PC-3 (cell line): ENCODE results near the gene AGPS. TPM values are rescaled to one million over a fixed set of nuclear protein-coding genes. Genes with fewer than 3 reads are reported as not detected.

ENCODE experiments used
- ATAC-seq: fragments of 200-7000 bp; cut with Tn5 transposase; 2 replicates; pipeline ENCODE4 v1.9.1; 2020; ENCODE audit warnings: mild to moderate bottlenecking, moderate library complexity
- BruUV-seq: library from RNA; stranded (reverse); fragments of 400-500 nt; replicated peaks from 2 replicates; lab custom pipeline; 2021; lab: Mats Ljungman, UMichigan
- CTCF ChIA-PET: fragments of 300-600 bp; sonication (Branson Sonifier 250); formaldehyde crosslinking; loops from one replicate; lab custom pipeline; 2022; ENCODE audit warnings: antibody characterized with exemption; lab: Charles Lee
- POLR2A ChIA-PET: fragments of 300-600 bp; sonication (Branson Sonifier 250); formaldehyde crosslinking; loops from one replicate; lab custom pipeline; 2022; ENCODE audit warnings: antibody characterized with exemption; ENCODE audit not compliant: unreplicated experiment; lab: Charles Lee
- DNase-seq: peaks from one replicate; pipeline ENCODE4 v3.0.0-alpha.2; 2015
- H2AFZ ChIP-seq: fragments of 300-600 bp; sonication (generic); 2 replicates; pipeline ENCODE4 v1.6.0; 2016; ENCODE audit warnings: antibody characterized with exemption, low read length
- H3F3A ChIP-seq: fragments of 300-600 bp; sonication (generic); one replicate; pipeline ENCODE4 v1.6.0; 2017; ENCODE audit warnings: antibody characterized with exemption, low read length, control low read depth, mild to moderate bottlenecking; ENCODE audit not compliant: unreplicated experiment
- H3K27ac ChIP-seq: fragments of 300-600 bp; sonication (generic); 2 replicates; pipeline ENCODE4 v1.5.1; 2016; ENCODE audit warnings: mild to moderate bottlenecking, low read length
- H3K27me3 ChIP-seq: fragments of 300-600 bp; sonication (generic); 2 replicates; pipeline ENCODE4 v1.6.1; 2016; ENCODE audit warnings: low read length, mixed read lengths
- H3K36me3 ChIP-seq: fragments of 300-600 bp; sonication (generic); 2 replicates; pipeline ENCODE4 v1.6.1; 2016; ENCODE audit warnings: low read depth, mixed run types, low read length, mixed read lengths
- H3K4me1 ChIP-seq: fragments of 300-600 bp; sonication (generic); 2 replicates; pipeline ENCODE4 v1.5.1; 2016; ENCODE audit warnings: low read length; ENCODE audit not compliant: insufficient read depth
- H3K4me2 ChIP-seq: fragments of 300-600 bp; sonication (generic); 2 replicates; pipeline ENCODE4 v1.6.0; 2016; ENCODE audit warnings: low read length
- H3K4me3 ChIP-seq: fragments of 300-600 bp; sonication (generic); 2 replicates; pipeline ENCODE4 v1.5.1; 2016; ENCODE audit warnings: mild to moderate bottlenecking, low read length, mixed read lengths
- H3K79me2 ChIP-seq: fragments of 300-600 bp; sonication (generic); 2 replicates; pipeline ENCODE4 v1.6.1; 2017; ENCODE audit warnings: low read length, mixed read lengths
- H3K9ac ChIP-seq: fragments of 300-600 bp; sonication (generic); 2 replicates; pipeline ENCODE4 v1.6.0; 2016; ENCODE audit warnings: mild to moderate bottlenecking, low read length
- H3K9me2 ChIP-seq: fragments of 300-600 bp; sonication (generic); replicated peaks from 2 replicates; pipeline ENCODE4 v1.6.1; 2016; ENCODE audit warnings: mixed run types, low read length, mixed read lengths
- H3K9me3 ChIP-seq: fragments of 300-600 bp; sonication (generic); 2 replicates; pipeline ENCODE4 v1.6.1; 2016; ENCODE audit warnings: low read length, mixed read lengths
- H4K20me1 ChIP-seq: fragments of 300-600 bp; sonication (generic); 2 replicates; pipeline ENCODE4 v1.6.1; 2016; ENCODE audit warnings: low read length, mixed read lengths
- EZH2 ChIP-seq: fragments of 300-600 bp; sonication (generic); IDR thresholded peaks from one replicate; pipeline ENCODE4 v1.6.1; 2017; ENCODE audit warnings: antibody characterized with exemption, mild to moderate bottlenecking, low read length; ENCODE audit not compliant: unreplicated experiment
- EZH2phosphoT487 ChIP-seq: fragments of 300-600 bp; sonication (generic); IDR thresholded peaks from 2 replicates; pipeline ENCODE4 v1.6.1; 2018; ENCODE audit warnings: mild to moderate bottlenecking, antibody characterized with exemption, low read length, borderline replicate concordance
- intact Hi-C: fragments of 100-400 bp; cut with micrococcal nuclease; formaldehyde crosslinking; loops from 2 replicates; pipeline ENCODE4 v1.9.0; 2023
- total RNA-seq: library from RNA; depleted of rRNA; stranded (reverse); fragments of >200 nt; gene quantifications from 2 replicates; pipeline ENCODE4 v1.2.3, GENCODE V29; 2014
- TF ChIP-seq, protein P1 (sequence below): fragments of 300-600 bp; sonication (generic); conservative IDR thresholded peaks from 2 replicates; pipeline ENCODE4 v1.5.1; 2017; ENCODE audit warnings: antibody characterized with exemption, low read depth, mild to moderate bottlenecking, low read length

The AGPS gene
- total RNA-seq, 1 experiment from 2014 or later: 147 TPM

DNA sequence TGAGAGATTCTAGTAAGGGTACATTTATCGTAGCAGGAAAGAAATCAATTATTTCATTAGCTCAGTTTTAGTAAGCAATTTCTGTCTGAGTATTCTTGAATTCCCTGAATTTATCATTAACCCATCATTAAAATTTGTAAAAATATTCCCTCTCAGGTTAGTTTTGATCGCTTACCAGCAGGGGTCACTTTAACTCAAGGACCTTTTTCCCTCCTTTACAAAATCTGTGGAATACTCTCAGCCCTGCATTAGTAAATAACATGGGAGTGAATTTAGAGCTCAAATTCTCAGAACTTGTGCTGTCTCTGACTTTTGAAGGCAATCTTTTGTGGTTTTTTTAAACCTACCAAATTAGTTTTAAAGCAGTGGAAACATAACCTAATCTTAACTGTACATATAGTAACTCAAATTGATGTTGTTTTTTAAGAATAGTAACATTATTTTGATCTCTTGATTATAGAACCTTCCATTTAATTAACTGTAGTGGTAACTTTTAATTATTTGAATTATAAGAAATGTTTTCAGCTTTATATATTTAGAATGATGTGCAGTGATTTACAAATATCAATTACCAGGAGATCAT lies 97.2 kb downstream of the AGPS start:
- no TSS peak for BruUV-seq
- CTCF ChIA-PET: interaction anchor here (0.6 to 2.2 kb wide), 3 partner anchors 115 to 518 kb away, joined by 3 to 25 read pairs (median 4); no protein-coding TSS in a partner anchor

DNA sequence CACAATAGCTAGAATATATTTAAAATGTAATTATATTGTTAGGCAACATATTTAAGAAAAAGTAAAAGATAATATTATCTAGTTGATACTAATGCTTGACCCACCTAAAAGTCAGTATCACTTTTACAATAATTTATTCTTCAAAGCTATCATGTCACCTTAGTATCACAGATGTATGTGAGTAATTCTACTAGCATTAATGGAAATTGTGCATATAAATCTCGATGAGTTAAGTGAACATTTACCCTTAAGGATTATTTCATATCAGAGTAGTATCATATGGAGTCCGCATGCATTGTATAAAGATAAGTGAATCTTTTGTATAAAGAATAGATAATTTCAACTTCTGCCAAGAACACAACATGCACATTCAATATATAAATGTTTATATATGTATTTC lies 103.4 kb downstream of the AGPS start:
- TF ChIP-seq, protein P1, sequence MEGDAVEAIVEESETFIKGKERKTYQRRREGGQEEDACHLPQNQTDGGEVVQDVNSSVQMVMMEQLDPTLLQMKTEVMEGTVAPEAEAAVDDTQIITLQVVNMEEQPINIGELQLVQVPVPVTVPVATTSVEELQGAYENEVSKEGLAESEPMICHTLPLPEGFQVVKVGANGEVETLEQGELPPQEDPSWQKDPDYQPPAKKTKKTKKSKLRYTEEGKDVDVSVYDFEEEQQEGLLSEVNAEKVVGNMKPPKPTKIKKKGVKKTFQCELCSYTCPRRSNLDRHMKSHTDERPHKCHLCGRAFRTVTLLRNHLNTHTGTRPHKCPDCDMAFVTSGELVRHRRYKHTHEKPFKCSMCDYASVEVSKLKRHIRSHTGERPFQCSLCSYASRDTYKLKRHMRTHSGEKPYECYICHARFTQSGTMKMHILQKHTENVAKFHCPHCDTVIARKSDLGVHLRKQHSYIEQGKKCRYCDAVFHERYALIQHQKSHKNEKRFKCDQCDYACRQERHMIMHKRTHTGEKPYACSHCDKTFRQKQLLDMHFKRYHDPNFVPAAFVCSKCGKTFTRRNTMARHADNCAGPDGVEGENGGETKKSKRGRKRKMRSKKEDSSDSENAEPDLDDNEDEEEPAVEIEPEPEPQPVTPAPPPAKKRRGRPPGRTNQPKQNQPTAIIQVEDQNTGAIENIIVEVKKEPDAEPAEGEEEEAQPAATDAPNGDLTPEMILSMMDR: no peak
- no peak for TF ChIP-seq EZH2phosphoT487
- no peak for TF ChIP-seq EZH2
- H3K79me2 ChIP-seq: no peaks in the 10 kb centered on the region
- CTCF ChIA-PET: no interaction called here
- no peaks in the 10 kb centered on the region for H3K4me1 ChIP-seq
- H3K4me2 ChIP-seq: no peak overlapping the region
- ATAC-seq (no peak), DNase-seq (no peak)
- POLR2A ChIA-PET: no interaction called here
- H4K20me1 ChIP-seq: no peaks in the 10 kb centered on the region
- no peak overlapping the region for H3K4me3 ChIP-seq
- BruUV-seq: no TSS peak
- no peak overlapping the region for H2AFZ ChIP-seq
- intact Hi-C loops: no loop called here
- no peaks in the 10 kb centered on the region for H3K9me3 ChIP-seq
- H3K36me3 ChIP-seq: no peaks in the 10 kb centered on the region; the same call in 1 of the 2 replicates
- no peaks in the 10 kb centered on the region for H3K27me3 ChIP-seq
- H3F3A ChIP-seq: no peaks in the 10 kb centered on the region
- no peak overlapping the region for H3K9ac ChIP-seq
- H3K9me2 ChIP-seq: no peaks in the 10 kb centered on the region
- no peak overlapping the region for H3K27ac ChIP-seq

More for the DNA sequence above, 97.2 kb downstream of the AGPS start:
- DNase-seq (peak; percentile 56), ATAC-seq (peak; percentile 49)
- no peaks in the 10 kb centered on the region for H3K27me3 ChIP-seq
- H3K9me3 ChIP-seq: no peaks in the 10 kb centered on the region
- H3K27ac ChIP-seq: no peak overlapping the region
- no peaks in the 10 kb centered on the region for H3K79me2 ChIP-seq
- no peaks in the 10 kb centered on the region for H4K20me1 ChIP-seq
- intact Hi-C loops: loop anchor here (1.0 kb wide), 3 partner anchors 114 to 268 kb away; no protein-coding TSS in a partner anchor
- H2AFZ ChIP-seq: no peak overlapping the region
- H3K36me3 ChIP-seq: no peaks in the 10 kb centered on the region; the same call in 1 of the 2 replicates
- POLR2A ChIA-PET: no interaction called here
- TF ChIP-seq EZH2phosphoT487 (no peak), EZH2 (no peak)
- TF ChIP-seq, protein P1: peak; percentile 85
- H3K4me3 ChIP-seq: no peak overlapping the region
- H3K4me2 ChIP-seq: no peak overlapping the region
- H3K4me1 ChIP-seq: no peaks in the 10 kb centered on the region
- no peaks in the 10 kb centered on the region for H3F3A ChIP-seq
- no peaks in the 10 kb centered on the region for H3K9me2 ChIP-seq
- no peak overlapping the region for H3K9ac ChIP-seq

DNA sequence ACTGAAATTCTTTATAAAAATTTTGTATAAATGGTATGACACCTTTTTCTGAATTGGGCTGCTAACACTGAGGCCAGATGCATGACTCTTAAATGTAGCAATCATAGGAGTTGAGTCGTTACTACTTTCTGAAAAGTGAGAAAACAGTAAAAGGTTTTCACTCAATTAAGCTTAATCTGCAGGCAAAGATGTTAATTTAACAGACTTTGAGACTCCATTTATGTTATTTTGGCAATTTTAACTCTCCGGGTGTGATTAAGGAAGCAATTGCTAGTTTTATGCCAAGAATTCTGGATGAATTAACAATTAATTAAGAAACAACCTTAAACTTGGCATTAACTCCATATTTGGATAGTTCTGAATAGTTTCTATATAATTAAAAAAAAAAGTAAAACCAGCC lies 104.3 kb downstream of the AGPS start:
- DNase-seq: no peak
- no peaks in the 10 kb centered on the region for H4K20me1 ChIP-seq
- H3K36me3 ChIP-seq: no peaks in the 10 kb centered on the region; the same call in 1 of the 2 replicates
- no peaks in the 10 kb centered on the region for H3K27me3 ChIP-seq
- H3K9me2 ChIP-seq: no peaks in the 10 kb centered on the region
- no peak overlapping the region for H3K27ac ChIP-seq
- BruUV-seq: no TSS peak
- no peak overlapping the region for H2AFZ ChIP-seq
- no peak overlapping the region for H3K9ac ChIP-seq
- no peak for TF ChIP-seq EZH2phosphoT487
- TF ChIP-seq, protein P1: no peak
- no peak for TF ChIP-seq EZH2
- H3K4me1 ChIP-seq: no peaks in the 10 kb centered on the region
- intact Hi-C loops: no loop called here
- ChIA-PET POLR2A (no interaction called here), CTCF (no interaction called here)
- H3K9me3 ChIP-seq: no peaks in the 10 kb centered on the region
- no peaks in the 10 kb centered on the region for H3K79me2 ChIP-seq
- no peaks in the 10 kb centered on the region for H3F3A ChIP-seq
- no peak overlapping the region for H3K4me3 ChIP-seq
- no peak for ATAC-seq
- H3K4me2 ChIP-seq: no peak overlapping the region
